Measurements from ENCODE around the gene SUSD1.
A peak's percentile ranks its signal among the peaks of the same experiment; 100 is the strongest.
"Not testable (repeated sequence)": the region's sequence is repeated elsewhere in the genome, so short reads cannot be mapped to it uniquely, and the experiment has no call there.

The SUSD1 gene

GRCh38 chr9:112094948-112095681, 80.0 kb downstream of the SUSD1 start:
- DNase-seq (ENCODE audit: low read depth): no peak

GRCh38 chr9:112094241-112094640, 80.9 kb downstream of the SUSD1 start:
- no peak for DNase-seq (ENCODE audit: low read depth)

GRCh38 chr9:112093870-112094216, 81.3 kb downstream of the SUSD1 start:
- no peak for DNase-seq (ENCODE audit: low read depth)

DNA sequence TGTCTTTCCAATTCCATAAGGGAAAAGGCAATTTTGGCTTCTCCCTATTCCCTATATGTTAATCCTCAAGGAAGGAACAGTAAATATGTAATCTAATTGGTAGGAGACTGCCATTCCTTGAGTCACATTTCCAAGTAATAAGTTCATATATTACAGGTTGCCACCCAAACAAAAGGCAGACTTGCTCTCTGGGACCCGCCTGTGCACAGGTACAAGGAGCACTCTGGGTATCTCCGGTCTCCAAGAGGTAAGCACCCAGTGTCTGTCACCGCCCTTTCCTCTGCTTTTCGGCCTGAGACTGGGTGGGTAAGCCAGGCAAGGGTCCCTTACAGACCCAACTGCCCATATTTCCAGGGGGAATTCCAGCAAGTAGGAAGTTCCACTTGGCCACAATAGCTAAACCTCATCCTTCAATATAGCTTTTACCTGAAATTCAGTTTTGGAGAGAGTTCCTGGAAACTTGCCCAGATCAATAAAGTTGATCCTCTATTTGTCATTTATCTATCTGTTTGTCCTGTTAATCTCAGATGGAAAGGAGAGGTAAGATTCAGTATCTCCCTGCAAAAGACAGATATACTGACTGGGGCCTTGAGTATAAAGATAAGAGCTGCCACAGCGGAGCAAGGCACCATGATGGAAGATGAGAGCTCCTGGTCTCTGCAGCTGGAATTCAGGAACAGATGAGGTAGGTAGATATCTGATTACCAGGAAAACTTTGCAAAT, 81.8 kb downstream of the SUSD1 start:
- no peak for DNase-seq (ENCODE audit: low read depth)

DNA sequence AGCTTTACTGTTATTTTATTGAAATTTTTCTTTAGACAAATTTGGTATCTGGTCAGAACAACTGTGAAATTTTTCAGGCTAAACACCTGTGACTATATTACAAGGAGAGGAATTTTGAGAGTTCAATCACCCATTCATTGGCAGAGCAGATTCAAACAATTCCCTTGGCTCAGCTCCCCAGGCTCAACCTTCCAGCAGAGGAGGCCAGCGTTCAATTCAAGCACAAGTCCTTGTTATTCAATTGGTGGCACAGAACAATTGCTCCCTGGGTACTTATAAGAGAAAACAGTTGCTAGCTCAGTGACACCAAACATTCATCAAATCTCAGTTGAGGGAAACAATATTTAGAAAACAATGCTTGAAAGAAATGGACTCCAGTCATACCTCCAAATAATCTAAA, 83.3 kb downstream of the SUSD1 start:
- no peak for DNase-seq (ENCODE audit: low read depth)

- no peak for DNase-seq (ENCODE audit: low read depth)
Measured at GRCh38 chr9:112087506-112087905, 87.6 kb downstream of the SUSD1 start.

DNA sequence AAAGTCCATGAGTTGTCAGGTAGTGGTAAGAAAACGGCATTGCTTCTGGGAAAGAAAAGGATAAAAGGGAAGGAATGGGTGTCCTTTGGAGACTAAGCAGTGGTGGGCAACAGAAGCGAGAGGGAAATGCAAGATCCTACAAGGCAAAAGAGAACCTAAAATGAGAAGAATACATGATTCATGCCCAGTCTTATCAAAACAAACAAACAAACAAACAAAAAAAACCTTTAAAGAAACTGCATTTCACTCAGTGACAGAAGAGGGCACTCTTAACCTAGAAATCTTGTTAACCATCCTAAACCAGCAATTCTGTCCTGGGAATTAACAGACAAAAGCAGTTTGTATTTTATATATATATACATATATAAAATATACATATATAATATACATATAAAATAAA, 88.5 kb downstream of the SUSD1 start:
- no peak for DNase-seq (ENCODE audit: low read depth)

DNA sequence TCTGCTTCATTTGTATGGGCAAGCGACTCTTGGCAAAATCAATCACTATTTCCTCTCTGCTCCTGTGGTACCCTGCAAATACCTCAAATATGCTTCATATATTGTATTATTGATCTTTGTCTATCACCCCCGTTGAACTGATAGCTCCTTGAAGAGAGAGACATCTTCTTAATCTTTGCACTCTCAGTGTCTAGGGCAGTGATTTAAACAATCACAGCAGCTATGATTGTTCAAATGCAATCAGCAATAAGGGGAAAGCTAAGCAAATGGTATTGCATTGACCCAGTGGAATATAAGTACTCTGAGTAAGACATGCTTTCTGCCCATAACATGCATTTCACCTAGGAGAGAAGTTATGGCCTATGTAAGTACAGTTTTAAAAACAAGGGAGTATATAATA, 90.2 kb downstream of the SUSD1 start:
- no peak for DNase-seq (ENCODE audit: low read depth)

GRCh38 chr9:112084334-112084733, 90.8 kb downstream of the SUSD1 start:
- no peak for DNase-seq (ENCODE audit: low read depth)

DNA sequence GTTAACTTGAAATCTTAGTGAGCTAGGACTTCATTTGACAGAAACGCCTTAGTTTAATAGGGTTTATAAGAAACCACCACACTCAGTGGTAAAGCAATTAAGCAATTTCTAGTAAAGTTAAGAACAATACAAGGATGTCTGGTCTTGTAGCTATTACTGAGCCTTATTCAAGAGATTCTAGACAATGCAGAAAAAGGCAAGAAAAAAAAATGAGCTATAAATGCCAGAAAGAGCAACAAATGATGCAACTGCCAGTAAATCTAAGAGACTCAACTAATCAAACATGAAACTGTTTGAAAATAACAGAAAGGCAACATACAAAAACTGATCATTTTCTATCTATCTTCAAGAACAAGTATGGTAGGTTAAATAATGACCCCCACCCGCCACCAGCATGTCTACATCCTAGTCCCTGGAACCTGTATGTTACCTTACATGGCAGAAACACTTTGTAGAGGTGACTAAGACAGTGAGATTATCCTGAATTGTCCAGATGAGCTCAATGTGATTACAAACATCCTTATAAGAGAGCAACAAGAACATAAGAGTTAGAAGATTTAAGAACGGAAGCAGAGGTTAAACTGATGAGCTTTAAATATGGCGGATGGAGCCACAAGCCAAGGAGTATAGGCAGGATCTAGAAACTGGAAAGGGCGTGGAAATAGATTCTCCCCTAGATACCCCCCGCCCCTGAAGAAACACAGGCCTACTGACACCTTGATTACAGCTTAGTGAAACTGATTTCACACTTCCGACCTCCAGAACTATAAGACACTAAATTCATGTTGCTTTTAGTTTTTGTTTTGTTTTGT, 93.0 kb downstream of the SUSD1 start:
- DNase-seq (ENCODE audit: low read depth): no peak

DNA sequence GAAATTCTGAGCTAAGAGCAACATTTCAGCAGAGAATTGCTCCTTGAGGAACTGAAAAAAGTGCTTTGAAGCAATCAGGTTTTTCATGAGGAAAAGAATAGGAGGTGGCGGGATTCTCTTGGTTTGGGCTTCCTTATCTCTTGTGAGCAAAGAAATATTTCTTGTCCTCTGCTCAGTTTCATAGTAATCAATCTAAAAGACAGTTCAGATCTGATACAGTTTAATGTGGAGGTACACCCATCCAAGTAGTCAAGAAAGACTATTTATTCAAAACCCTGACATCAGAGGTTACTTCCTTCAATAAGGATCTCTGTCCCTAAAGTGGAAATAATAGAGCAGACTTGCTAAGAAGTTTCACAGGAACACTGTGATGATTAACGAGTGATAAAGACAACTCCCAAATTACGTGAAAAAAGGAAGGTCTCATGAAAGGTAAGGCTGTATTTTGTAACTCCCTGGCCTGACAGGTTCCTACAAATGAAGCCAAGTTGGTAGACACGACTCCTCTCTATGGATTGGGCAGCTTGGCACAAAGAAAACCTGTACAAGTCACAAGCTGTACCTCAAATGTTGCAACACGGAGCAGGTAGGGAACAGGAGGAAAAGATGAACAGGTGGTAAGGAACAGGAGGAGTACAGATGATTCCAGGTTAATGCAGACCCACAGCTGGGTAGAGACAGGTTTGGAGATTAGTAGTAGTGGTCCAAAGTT, 94.1 kb downstream of the SUSD1 start:
- DNase-seq (ENCODE audit: low read depth): no peak

- no peak for DNase-seq (ENCODE audit: low read depth)
Measured at GRCh38 chr9:112078432-112078831, 96.7 kb downstream of the SUSD1 start.

- no peak for DNase-seq (ENCODE audit: low read depth)
Measured at GRCh38 chr9:112076814-112077213, 98.3 kb downstream of the SUSD1 start.

- DNase-seq (ENCODE audit: low read depth): no peak
Measured at GRCh38 chr9:112075009-112075378, 100.1 kb downstream of the SUSD1 start.

- peak; percentile 42 for DNase-seq (ENCODE audit: low read depth)
Measured at GRCh38 chr9:112074250-112075008, 100.7 kb downstream of the SUSD1 start.

DNA sequence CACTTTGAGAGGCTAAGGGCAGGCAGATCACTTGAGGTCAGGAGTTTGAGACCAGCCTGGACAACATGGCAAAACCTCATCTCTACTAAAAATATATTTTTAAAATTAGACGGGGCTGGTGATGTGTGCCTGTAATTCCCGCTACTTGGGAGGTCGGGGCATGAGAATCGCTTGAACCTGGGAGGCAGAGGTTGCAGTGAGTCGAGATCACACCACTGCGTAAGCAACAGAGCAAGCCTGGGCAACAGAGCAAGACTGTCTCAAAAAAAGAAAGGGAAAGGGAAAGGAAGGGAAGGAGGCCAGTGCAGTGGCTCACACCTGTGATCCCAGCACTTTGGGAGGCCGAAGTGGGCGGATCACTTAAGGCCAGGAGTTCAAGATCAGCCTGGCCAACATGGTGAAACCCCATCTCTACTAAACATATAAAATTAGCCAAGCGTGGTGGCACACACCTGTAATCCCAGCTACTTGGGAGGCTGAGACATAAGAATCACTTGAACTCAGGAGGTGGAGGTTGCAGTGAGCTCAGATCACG, 101.4 kb downstream of the SUSD1 start:
- not testable (repeated sequence) for DNase-seq (ENCODE audit: low read depth)

- DNase-seq (ENCODE audit: low read depth): no peak
Measured at GRCh38 chr9:112072721-112073638, 102.1 kb downstream of the SUSD1 start.

GRCh38 chr9:112069318-112070169, 105.6 kb downstream of the SUSD1 start:
- DNase-seq (ENCODE audit: low read depth): no peak
